ENCODE results near the gene TMPRSS9.

TMPRSS9 gene

GRCh38 chr19:2429917-2430535 is 70.0 kb downstream of the TMPRSS9 start:
- DNase-seq: no peak

DNA sequence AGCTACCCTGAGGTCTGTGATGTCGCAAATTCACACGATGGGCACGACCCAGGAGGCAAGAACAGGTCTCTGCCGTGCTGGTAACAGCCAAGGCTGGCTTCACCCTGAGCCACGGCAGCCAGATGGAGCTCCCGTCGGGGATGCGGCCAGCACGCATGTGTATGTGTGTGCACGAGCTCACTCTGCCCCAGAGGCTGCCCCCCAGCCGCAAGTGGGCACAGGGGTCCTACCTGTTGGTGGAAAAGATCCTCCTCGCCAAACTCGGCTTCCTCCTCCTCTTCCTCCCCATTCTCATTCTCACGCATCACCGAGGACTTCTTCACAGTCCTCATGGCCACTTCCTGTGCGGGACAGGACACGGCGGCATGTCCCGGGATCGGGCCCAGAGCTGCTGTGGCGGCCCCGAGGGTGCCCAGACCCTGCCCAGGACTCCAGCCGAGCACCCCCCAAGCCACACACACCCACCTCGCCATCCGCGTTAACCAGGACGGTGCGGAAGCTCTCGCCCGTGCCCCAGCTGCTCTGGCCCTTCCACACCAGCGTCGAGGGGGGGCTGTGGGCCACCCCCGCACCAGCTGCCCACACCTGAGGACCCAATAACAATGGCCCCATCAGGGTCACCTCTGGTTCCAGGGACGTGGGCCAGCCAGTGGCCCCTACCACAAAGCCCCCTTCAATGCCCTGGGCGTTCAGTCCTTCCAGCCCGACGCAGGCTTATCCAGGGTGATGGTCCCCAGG is 71.4 kb downstream of the TMPRSS9 start:
- no peak for DNase-seq

GRCh38 chr19:2432131-2432848 is 72.2 kb downstream of the TMPRSS9 start:
- no peak for DNase-seq

DNA sequence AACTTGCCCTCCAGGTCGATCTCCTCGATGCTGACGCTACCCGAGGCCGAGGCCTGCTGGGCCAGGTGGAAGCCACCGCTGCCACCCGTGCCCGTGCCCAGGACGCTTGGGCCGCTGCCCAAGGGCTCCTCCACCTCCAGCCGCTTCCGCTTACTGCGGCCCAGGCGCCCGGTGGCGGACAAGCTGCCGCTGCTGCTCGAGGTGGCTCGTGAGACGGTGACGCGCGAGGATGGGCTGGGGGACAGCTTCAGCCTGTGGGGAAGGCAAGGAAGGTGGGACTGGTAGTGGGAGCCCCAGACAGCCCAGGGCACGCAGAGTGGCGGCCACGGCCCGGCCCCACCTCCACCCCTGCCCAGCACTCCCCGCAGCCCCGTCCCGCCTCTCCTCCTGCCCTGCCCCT is 73.8 kb downstream of the TMPRSS9 start:
- DNase-seq: no peak

DNA sequence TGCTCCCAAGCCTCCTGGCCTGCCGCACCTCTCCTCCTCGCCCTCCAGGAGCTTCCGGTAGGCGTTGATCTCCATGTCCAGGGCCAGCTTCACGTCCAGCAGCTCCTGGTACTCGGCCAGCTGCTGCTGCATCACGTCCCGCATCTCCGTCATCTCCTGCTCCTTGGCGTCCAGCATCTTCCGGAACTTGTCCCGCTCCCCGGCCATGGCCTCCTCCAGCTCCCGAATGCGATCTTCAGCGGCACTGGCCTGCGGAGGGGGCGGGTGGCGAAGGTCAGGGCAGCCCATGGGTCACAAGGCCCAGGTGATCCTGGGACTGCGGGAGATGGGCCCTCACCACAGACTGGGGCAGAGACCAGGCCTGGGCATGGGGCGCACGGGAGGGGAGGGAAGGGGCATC is 74.2 kb downstream of the TMPRSS9 start:
- no peak for DNase-seq

GRCh38 chr19:2434721-2435265 is 74.7 kb downstream of the TMPRSS9 start:
- no peak for DNase-seq

- no peak for DNase-seq
Measured at GRCh38 chr19:2436384-2436783, 76.3 kb downstream of the TMPRSS9 start.

- no peak for DNase-seq
Measured at GRCh38 chr19:2436926-2437325, 76.9 kb downstream of the TMPRSS9 start.

DNA sequence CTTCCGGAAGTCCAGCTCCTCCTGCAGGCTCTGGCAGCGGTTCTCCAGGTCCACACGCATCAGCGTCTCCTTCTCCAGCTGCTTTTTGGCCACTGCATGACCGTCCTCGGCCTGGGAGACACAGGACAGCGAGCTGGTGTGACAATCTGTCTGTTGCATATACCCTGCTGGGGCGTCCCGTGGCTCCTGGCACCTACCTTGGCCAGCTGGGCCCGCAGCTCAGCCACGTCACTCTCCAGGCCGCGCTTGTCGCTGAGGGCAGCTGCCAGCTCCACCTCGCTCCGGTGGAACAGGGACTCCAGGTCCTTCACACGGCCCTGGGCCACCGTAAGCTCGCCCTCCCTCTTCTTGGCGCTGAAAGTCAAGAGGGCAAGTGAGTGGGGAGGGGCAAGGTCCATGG is 78.1 kb downstream of the TMPRSS9 start:
- DNase-seq: no peak

DNA sequence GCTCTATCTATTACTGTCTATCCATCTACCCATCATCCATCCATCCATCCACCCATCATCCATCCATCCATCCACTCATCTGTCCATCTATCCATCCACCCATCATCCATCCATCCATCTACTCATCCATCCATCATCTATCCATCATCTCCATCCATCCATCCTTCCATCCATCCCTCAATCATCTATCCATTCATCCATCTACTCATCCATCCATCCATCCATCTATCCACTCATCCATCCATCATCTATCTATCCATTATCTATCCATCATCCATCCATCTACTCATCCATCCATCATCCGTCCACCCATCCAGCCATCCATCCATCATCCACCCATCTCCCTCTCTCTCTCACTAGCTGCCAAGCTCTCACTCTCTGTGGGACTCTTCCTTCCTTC is 80.5 kb downstream of the TMPRSS9 start:
- no peak for DNase-seq

DNA sequence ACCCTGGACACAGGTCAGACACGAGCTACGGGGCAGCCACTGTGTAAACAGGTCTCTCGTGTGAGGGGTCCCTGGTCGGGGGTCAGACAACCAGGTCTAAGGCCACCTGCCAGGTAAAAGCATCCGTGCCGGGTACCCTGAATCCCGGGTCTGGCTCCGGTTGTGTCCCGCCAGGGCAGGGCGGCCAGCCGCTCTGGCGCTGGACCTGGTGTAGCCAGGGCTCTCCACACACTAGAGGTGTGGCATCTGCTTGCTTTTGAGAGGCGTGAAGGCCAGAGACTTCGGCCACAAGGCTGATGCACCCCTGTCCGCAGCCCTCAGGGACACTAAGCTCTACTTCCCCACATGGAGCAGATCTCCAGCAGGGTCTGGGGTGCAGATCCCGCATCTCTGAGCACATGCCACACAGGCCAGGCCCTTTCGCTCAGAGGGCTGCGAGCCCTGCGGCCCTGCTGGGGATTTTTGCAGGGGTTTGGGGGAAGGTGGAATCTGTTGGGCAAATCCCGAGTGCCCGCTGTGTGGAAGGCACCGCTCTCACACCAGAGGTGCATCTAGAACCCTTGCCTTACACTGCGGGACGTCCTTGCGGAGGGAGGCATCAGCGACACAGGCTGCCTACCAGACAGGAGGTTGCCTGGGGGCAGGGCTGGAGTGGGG is 81.2 kb downstream of the TMPRSS9 start:
- DNase-seq: peak in 1 of 56 donors; percentile 6

- no peak for DNase-seq
Measured at GRCh38 chr19:2443116-2443784, 83.2 kb downstream of the TMPRSS9 start.

DNA sequence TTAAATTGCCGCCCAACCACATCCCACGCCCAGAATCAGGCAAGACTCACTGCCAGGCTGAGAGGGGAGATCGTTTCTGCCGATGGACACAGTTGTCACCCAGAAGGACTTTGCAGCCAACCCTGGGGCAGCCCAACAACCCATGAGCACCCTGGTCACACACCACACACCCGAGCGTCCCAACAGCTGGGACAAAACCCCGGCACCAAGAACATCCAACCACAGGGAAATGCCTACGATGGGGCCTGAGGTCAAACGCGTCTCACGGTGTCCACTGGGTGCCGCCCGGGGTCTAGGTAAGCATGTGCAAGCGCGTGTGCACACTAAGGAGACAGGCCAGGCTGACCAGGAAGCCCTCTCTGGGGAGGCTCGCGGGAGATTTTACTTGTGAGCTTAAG is 83.7 kb downstream of the TMPRSS9 start:
- no peak for DNase-seq

DNA sequence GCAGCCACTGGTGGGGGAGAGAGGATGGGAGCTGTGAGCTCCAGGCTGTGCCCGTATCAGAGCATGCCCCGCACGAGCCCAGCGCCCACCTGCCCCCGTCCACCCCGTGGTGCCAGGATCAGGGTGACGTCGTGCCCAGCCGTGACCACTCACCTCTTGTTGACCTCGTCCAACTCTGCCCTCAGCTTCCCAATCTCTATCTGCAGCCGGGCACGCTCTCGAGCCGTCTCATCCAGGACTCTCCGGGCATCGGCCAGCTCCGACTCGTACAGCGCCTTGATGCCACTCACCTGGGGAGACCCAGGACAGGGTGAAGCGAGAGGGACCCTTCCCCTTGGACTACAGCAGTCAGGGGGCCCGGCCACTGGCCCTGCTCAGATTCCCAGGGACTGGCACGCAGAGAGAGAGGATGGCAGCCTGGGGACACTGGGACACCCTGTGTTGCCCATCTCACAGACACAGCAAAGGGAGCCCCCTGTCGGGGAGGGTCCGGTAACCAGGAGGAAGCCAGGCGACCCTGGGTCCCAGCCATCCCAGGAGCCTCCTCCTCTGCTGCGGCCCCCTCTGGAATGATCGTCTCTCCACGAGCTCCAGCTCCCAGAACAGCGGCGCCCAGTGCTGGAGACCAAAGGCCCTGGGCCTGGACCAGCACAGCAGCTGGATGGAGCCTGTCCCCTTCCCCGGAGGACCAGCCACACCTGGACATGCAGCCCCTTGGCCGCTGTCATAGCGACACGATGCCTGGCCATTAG is 84.4 kb downstream of the TMPRSS9 start:
- DNase-seq: no peak

DNA sequence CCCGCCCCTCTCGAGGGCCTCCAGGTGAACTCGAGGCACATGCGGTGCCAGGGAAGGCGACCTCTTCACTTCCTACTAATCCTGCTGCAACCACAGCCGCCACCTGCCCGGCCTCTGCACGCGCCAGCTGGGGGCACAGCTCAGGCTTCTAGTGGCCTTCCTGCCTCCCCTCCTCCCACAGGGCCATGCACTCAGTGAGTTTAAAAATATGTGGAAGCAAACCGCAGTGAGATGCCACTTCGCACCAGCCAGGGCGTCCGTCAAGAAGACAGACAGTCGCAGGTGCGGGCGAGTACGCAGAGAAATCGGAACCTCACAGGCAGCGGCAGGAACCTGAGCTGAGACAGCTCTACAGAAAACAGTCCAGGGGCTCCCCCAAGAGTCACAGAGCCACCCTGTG is 86.3 kb downstream of the TMPRSS9 start:
- DNase-seq: no peak

DNA sequence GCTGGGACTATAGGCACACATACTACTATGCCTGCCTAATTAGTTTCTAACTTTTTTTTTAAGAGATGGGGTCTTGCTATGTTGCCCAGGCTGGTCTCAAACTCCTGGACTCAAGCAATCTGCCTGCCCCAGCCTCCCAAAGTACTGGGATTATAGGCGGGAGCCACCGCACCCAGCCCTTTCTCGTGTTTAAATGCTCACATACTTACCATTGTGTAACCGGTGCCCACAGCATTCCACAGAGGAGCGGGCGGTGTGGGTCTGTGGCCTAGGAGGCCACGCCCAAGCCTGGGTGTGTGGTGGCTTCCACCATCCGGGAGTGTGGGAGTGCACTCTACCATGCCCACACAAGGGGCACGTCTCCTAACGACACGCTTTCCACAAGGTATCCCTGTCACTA is 89.0 kb downstream of the TMPRSS9 start:
- DNase-seq: no peak

DNA sequence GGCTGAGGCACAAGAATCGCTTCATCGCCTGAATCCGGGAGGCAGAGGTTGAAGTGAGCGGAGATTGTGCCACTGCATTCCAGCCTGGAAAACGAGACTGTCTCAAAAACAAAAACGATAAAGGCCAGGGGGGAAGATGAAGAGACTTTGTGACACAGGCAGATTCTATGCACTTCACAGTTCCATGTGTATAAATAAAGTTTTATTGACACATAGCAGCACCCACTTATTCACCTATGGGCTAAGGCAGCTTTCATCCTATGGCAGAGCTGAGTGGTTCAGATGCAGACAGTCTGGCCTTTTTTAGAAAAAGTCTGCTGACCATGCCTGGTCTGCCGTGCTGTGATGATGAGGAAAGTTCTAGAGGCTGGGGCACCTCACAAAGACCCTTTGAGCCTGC is 91.1 kb downstream of the TMPRSS9 start:
- DNase-seq: no peak

DNA sequence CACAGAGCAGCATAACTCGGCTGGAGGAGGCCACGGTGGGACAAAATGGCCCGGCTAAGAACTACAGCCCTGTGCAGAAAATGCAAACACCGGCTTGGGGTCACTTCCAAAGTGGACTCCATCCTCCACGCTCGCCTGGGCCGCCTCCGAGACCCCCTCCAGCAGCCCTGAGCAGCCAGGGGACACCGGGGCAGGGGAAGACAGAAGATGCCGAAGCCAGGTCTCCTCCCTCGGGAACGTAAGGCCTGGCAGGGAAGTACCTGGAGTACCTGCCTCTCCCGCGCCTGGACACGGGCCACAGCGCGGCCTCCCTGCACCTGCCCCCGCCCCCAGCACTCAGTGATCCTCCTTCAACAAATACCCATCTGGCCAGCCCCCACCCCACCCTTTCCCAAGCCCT is 91.7 kb downstream of the TMPRSS9 start:
- no peak for DNase-seq

DNA sequence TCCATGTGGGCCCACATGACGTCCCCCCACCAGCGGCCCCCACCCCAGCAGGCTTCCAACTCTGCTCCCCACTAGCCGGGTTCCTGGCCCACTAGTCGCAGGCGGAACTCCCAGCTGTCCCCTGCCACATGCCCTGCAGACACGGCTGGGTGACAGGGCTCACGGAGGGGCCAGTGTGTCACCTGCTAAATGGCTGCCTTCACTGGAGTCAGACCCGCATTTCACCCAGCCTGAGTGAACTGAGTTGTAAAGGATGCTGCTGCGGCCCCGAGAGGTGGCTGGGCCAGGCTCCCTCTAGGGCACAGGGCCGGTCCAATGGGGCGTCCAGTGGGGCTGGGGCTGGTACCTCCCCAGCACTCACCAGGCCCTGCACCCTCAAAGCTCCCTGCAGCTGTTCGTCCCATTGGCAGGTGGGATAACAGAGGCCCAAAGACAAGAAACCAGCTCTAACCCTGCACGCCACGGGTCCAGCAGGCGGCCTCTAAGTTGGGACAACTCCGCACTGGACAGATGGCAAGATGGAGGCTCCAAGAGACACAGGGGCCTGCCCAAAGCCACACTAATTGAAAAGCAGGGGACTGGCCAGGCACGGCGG is 93.5 kb downstream of the TMPRSS9 start:
- DNase-seq: no peak

All from amygdala (tissue), 56 donors.